ENCODE results near the gene ST8SIA1.

GRCh38 chr12:22355011-22355580 is 20.6 kb upstream of the ST8SIA1 start:
- TF ChIP-seq CTCF (IDR thresholded peaks at IDR 0.05), result no peak
- no peak for TF ChIP-seq EP300 (IDR thresholded peaks at IDR 0.05)
- no peak for TF ChIP-seq POLR2AphosphoS5 (IDR thresholded peaks at IDR 0.05)
- TF ChIP-seq POLR2A (IDR thresholded peaks at IDR 0.05; ENCODE audit: low read depth), result no peak

Measured in esophagus muscularis mucosa (tissue), 4 donors.